Vagina (tissue), 2 donors: Measurements from ENCODE around the gene RTTN.

Experiments used
- CTCF ChIP-seq, 3 experiments: fragments of 450-650 bp in 2 of 3; fragments of 200-600 bp in 1 of 3; sonication (generic) in 1 of 3; IDR thresholded peaks; one replicate each; pipeline ENCODE4 v1.5.1; 2017 to 2019; ENCODE audit warnings: antibody characterized with exemption in 3 of 3, mild to moderate bottlenecking in 2 of 3, moderate library complexity in 2 of 3
- POLR2A ChIP-seq, 2 donors: fragments of 450-650 bp; IDR thresholded peaks; one replicate each; pipeline ENCODE4 v1.6.1; 2017; ENCODE audit warnings: antibody characterized with exemption in 2 of 2, mild to moderate bottlenecking in 2 of 2, moderate library complexity in 2 of 2
- POLR2AphosphoS5 ChIP-seq, 2 donors: sonication (generic); formaldehyde crosslinking; IDR thresholded peaks; one replicate each; pipeline ENCODE4 v1.9.0; 2017; ENCODE audit warnings: antibody characterized with exemption in 2 of 2, mild to moderate bottlenecking in 2 of 2, low read depth in 1 of 2; ENCODE audit not compliant: insufficient read depth in 1 of 2

GRCh38 chr18:69981948-69982347 is 223.5 kb downstream of the RTTN start:
- TF ChIP-seq CTCF (IDR thresholded peaks at IDR 0.05) (no peak), POLR2A (IDR thresholded peaks at IDR 0.05) (no peak), POLR2AphosphoS5 (IDR thresholded peaks at IDR 0.05; ENCODE audit: insufficient read depth in 1 of 2, low read depth in 1 of 2) (no peak)
